ENCODE measurements around the gene MSL2.

Gene MSL2

GRCh38 chr3:136141891-136142290, 54.2 kb downstream of the MSL2 start:
- H2BK5ac ChIP-seq (ENCODE audit: low read depth, low read length, poor library complexity, severe bottlenecking), result peak overlapping the region; percentile 54
- H3K27me3 ChIP-seq (ENCODE audit: control insufficient read depth in 1 of 2, insufficient read depth in 1 of 2, low read length in 2 of 2), result no peaks in the 10 kb centered on the region
- H3K27ac ChIP-seq (ENCODE audit: low read length, poor library complexity, severe bottlenecking), result peak overlapping the region; percentile 88
- H3K14ac ChIP-seq (ENCODE audit: low read length in 2 of 2), result no peak overlapping the region
- no peak overlapping the region for H3K23ac ChIP-seq (ENCODE audit: low read length in 2 of 2)
- DNase-seq, result no peak
- no peak overlapping the region for H2BK120ac ChIP-seq (ENCODE audit: low read depth, low read length)
- 89% methylated on average over 4 of the region's 4 CpGs for WGBS
- peaks cover 21% of the 10 kb centered on the region for H3K79me1 ChIP-seq (replicated peaks; ENCODE audit: low read length, poor library complexity, severe bottlenecking)
- H2AK5ac ChIP-seq (ENCODE audit: low read length, severe bottlenecking), result peak overlapping the region; percentile 97
- no peak overlapping the region for H2BK12ac ChIP-seq (ENCODE audit: low read length in 2 of 2)
- peak overlapping the region in 1 of 2 experiments; percentile 46 for H3K4ac ChIP-seq (ENCODE audit: low read depth in 1 of 2, low read length in 2 of 2)
- no peak overlapping the region for H4K8ac ChIP-seq (ENCODE audit: low read length)
- no peak overlapping the region for H2BK15ac ChIP-seq (ENCODE audit: low read depth, poor library complexity, severe bottlenecking)
- no peak overlapping the region for H3K4me3 ChIP-seq (ENCODE audit: insufficient read depth in 1 of 2, low read depth in 1 of 2, low read length in 2 of 2)
- H3K4me1 ChIP-seq (ENCODE audit: control insufficient read depth, insufficient read depth, low read depth, low read length), result peaks cover 6% of the 10 kb centered on the region
- H3K4me2 ChIP-seq (ENCODE audit: low read length, poor library complexity, severe bottlenecking), result no peak overlapping the region
- no peaks in the 10 kb centered on the region for H3K9me3 ChIP-seq (ENCODE audit: control insufficient read depth, low read length)
- H3K18ac ChIP-seq (ENCODE audit: low read depth in 1 of 2, low read length in 2 of 2), result peak overlapping the region in 1 of 2 experiments; percentile 75
- no peak overlapping the region for H2AFZ ChIP-seq (ENCODE audit: low read depth, low read length)
- H3K9ac ChIP-seq (ENCODE audit: low read length), result peak overlapping the region; percentile 46
- H3K36me3 ChIP-seq (ENCODE audit: control insufficient read depth in 1 of 2, insufficient read depth in 2 of 2, low read depth in 1 of 2, low read length in 2 of 2), result peaks cover 3 to 24% of the 10 kb centered on the region in 2 experiments
- peak overlapping the region; percentile 68 for H4K91ac ChIP-seq (ENCODE audit: low read length)

GRCh38 chr3:136141291-136141785, 54.8 kb downstream of the MSL2 start:
- Histone ChIP-seq H3K4me2 (ENCODE audit: low read length, poor library complexity, severe bottlenecking) (no peak overlapping the region), H3K9me3 (ENCODE audit: control insufficient read depth, low read length) (no peaks in the 10 kb centered on the region), H2BK5ac (ENCODE audit: low read depth, low read length, poor library complexity, severe bottlenecking) (no peak overlapping the region), H2BK120ac (ENCODE audit: low read depth, low read length) (no peak overlapping the region), H3K4me3 (ENCODE audit: insufficient read depth in 1 of 2, low read depth in 1 of 2, low read length in 2 of 2) (no peak overlapping the region), H3K27ac (ENCODE audit: low read length, poor library complexity, severe bottlenecking) (peak overlapping the region; percentile 88), H4K91ac (ENCODE audit: low read length) (no peak overlapping the region), H2AK5ac (ENCODE audit: low read length, severe bottlenecking) (peak overlapping the region; percentile 97), H4K8ac (ENCODE audit: low read length) (peak overlapping the region; percentile 36), H2AFZ (ENCODE audit: low read depth, low read length) (no peak overlapping the region), H3K9ac (ENCODE audit: low read length) (peak overlapping the region; percentile 46), H3K4ac (ENCODE audit: low read depth in 1 of 2, low read length in 2 of 2) (peak overlapping the region in 1 of 2 experiments; percentile 46), H3K18ac (ENCODE audit: low read depth in 1 of 2, low read length in 2 of 2) (no peak overlapping the region), H3K27me3 (ENCODE audit: control insufficient read depth in 1 of 2, insufficient read depth in 1 of 2, low read length in 2 of 2) (no peaks in the 10 kb centered on the region), H3K14ac (ENCODE audit: low read length in 2 of 2) (no peak overlapping the region), H2BK15ac (ENCODE audit: low read depth, poor library complexity, severe bottlenecking) (no peak overlapping the region), H3K79me1 (replicated peaks; ENCODE audit: low read length, poor library complexity, severe bottlenecking) (peaks cover 21% of the 10 kb centered on the region), H2BK12ac (ENCODE audit: low read length in 2 of 2) (no peak overlapping the region), H3K36me3 (ENCODE audit: control insufficient read depth in 1 of 2, insufficient read depth in 2 of 2, low read depth in 1 of 2, low read length in 2 of 2) (peaks cover 3 to 30% of the 10 kb centered on the region in 2 experiments), H3K23ac (ENCODE audit: low read length in 2 of 2) (no peak overlapping the region), H3K4me1 (ENCODE audit: control insufficient read depth, insufficient read depth, low read depth, low read length) (peaks cover 6% of the 10 kb centered on the region)
- DNase-seq, result no peak

- Histone ChIP-seq H3K4ac (ENCODE audit: low read depth in 1 of 2, low read length in 2 of 2) (no peak overlapping the region), H3K79me1 (replicated peaks; ENCODE audit: low read length, poor library complexity, severe bottlenecking) (peaks cover 9% of the 10 kb centered on the region), H2AK5ac (ENCODE audit: low read length, severe bottlenecking) (no peak overlapping the region), H3K4me1 (ENCODE audit: control insufficient read depth, insufficient read depth, low read depth, low read length) (no peaks in the 10 kb centered on the region), H2BK5ac (ENCODE audit: low read depth, low read length, poor library complexity, severe bottlenecking) (no peak overlapping the region), H3K4me3 (ENCODE audit: insufficient read depth in 1 of 2, low read depth in 1 of 2, low read length in 2 of 2) (no peak overlapping the region), H4K91ac (ENCODE audit: low read length) (no peak overlapping the region), H2AFZ (ENCODE audit: low read depth, low read length) (no peak overlapping the region), H3K9ac (ENCODE audit: low read length) (no peak overlapping the region), H3K4me2 (ENCODE audit: low read length, poor library complexity, severe bottlenecking) (no peak overlapping the region), H3K23ac (ENCODE audit: low read length in 2 of 2) (no peak overlapping the region), H3K27ac (ENCODE audit: low read length, poor library complexity, severe bottlenecking) (no peak overlapping the region), H2BK15ac (ENCODE audit: low read depth, poor library complexity, severe bottlenecking) (no peak overlapping the region), H3K36me3 (ENCODE audit: control insufficient read depth in 1 of 2, insufficient read depth in 2 of 2, low read depth in 1 of 2, low read length in 2 of 2) (peaks cover 2 to 9% of the 10 kb centered on the region in 2 experiments), H3K18ac (ENCODE audit: low read depth in 1 of 2, low read length in 2 of 2) (no peak overlapping the region), H3K9me3 (ENCODE audit: control insufficient read depth, low read length) (no peaks in the 10 kb centered on the region), H3K27me3 (ENCODE audit: control insufficient read depth in 1 of 2, insufficient read depth in 1 of 2, low read length in 2 of 2) (no peaks in the 10 kb centered on the region), H2BK12ac (ENCODE audit: low read length in 2 of 2) (no peak overlapping the region), H4K8ac (ENCODE audit: low read length) (no peak overlapping the region), H3K14ac (ENCODE audit: low read length in 2 of 2) (no peak overlapping the region), H2BK120ac (ENCODE audit: low read depth, low read length) (no peak overlapping the region)
- DNase-seq, result no peak
- 77% methylated on average over 2 of the region's 2 CpGs for WGBS
Measured at GRCh38 chr3:136136454-136136853, 59.7 kb downstream of the MSL2 start.

- Histone ChIP-seq H3K14ac (ENCODE audit: low read length in 2 of 2) (no peak overlapping the region), H3K4me1 (ENCODE audit: control insufficient read depth, insufficient read depth, low read depth, low read length) (no peaks in the 10 kb centered on the region)
- WGBS, result 79% methylated on average over 6 of the region's 7 CpGs
Measured at GRCh38 chr3:136135039-136135802, 60.9 kb downstream of the MSL2 start.

More at GRCh38 chr3:136135039-136135802, 60.9 kb downstream of the MSL2 start:
- Histone ChIP-seq H3K79me1 (replicated peaks; ENCODE audit: low read length, poor library complexity, severe bottlenecking) (peaks cover 9% of the 10 kb centered on the region), H2AK5ac (ENCODE audit: low read length, severe bottlenecking) (no peak overlapping the region), H3K23ac (ENCODE audit: low read length in 2 of 2) (no peak overlapping the region), H4K91ac (ENCODE audit: low read length) (no peak overlapping the region), H3K36me3 (ENCODE audit: control insufficient read depth in 1 of 2, insufficient read depth in 2 of 2, low read depth in 1 of 2, low read length in 2 of 2) (peaks cover 2 to 9% of the 10 kb centered on the region in 2 experiments), H2AFZ (ENCODE audit: low read depth, low read length) (no peak overlapping the region), H4K8ac (ENCODE audit: low read length) (no peak overlapping the region), H2BK5ac (ENCODE audit: low read depth, low read length, poor library complexity, severe bottlenecking) (peak overlapping the region; percentile 9), H3K9me3 (ENCODE audit: control insufficient read depth, low read length) (no peaks in the 10 kb centered on the region), H2BK12ac (ENCODE audit: low read length in 2 of 2) (no peak overlapping the region), H2BK120ac (ENCODE audit: low read depth, low read length) (no peak overlapping the region), H3K9ac (ENCODE audit: low read length) (no peak overlapping the region), H3K27ac (ENCODE audit: low read length, poor library complexity, severe bottlenecking) (no peak overlapping the region), H3K4ac (ENCODE audit: low read depth in 1 of 2, low read length in 2 of 2) (no peak overlapping the region), H3K27me3 (ENCODE audit: control insufficient read depth in 1 of 2, insufficient read depth in 1 of 2, low read length in 2 of 2) (no peaks in the 10 kb centered on the region), H3K4me3 (ENCODE audit: insufficient read depth in 1 of 2, low read depth in 1 of 2, low read length in 2 of 2) (no peak overlapping the region), H2BK15ac (ENCODE audit: low read depth, poor library complexity, severe bottlenecking) (no peak overlapping the region), H3K4me2 (ENCODE audit: low read length, poor library complexity, severe bottlenecking) (no peak overlapping the region), H3K18ac (ENCODE audit: low read depth in 1 of 2, low read length in 2 of 2) (no peak overlapping the region)
- no peak for DNase-seq

Measured in mesenchymal stem cell (in vitro differentiated cells and primary cell).